ENCODE measurements around the gene OR10G7. TPM values are rescaled to one million over a fixed set of nuclear protein-coding genes. Genes with fewer than 3 reads are reported as not detected.
"Not testable (repeated sequence)": the region's sequence is repeated elsewhere in the genome, so short reads cannot be mapped to it uniquely, and the experiment has no call there.

Gene OR10G7
- total and polyA plus RNA-seq, 2 of the 13 experiments (the other 11 are each of a cell fraction or from before 2014, with no cell fraction given): not detected

- TF ChIP-seq DZIP1 (CRISPR knock-in tag; IDR thresholded peaks at IDR 0.05): no peak
- no peak for TF ChIP-seq ISX (CRISPR knock-in tag; conservative IDR thresholded peaks at IDR 0.05)
- no peak for TF ChIP-seq ZHX2 (IDR thresholded peaks at IDR 0.05; ENCODE audit: low read depth)
- TF ChIP-seq ZHX2 (CRISPR knock-in tag; IDR thresholded peaks at IDR 0.05; ENCODE audit: borderline replicate concordance): no peak
Measured at GRCh38 chr11:124026498-124026897, 14.6 kb downstream of the OR10G7 start, which contains the start of gene OR10G8 (continued).

- H3K4me1 ChIP-seq (ENCODE audit: insufficient read depth, low read length); H3K4me3 ChIP-seq (replicated peaks in 1 of 3; ENCODE audit: insufficient read depth in 1 of 3, low read depth in 2 of 3, low read length in 3 of 3); H3K36me3 ChIP-seq (replicated peaks in 1 of 2; ENCODE audit: control insufficient read depth in 1 of 2, insufficient read depth in 2 of 2, low read length in 2 of 2); H3K27ac ChIP-seq (ENCODE audit: extremely low read length, insufficient read depth, low read length); H4K20me1 ChIP-seq (ENCODE audit: insufficient read depth, low read length); DNase-seq (ENCODE audit: low spot score); intact Hi-C loops (cut with micrococcal nuclease; ENCODE audit: unreplicated experiment); H3K79me2 ChIP-seq (ENCODE audit: insufficient read depth, low read length); H3K27me3 ChIP-seq (ENCODE audit: control insufficient read depth in 1 of 2, insufficient read depth in 2 of 2, low read length in 2 of 2); H3K9me3 ChIP-seq (ENCODE audit: low read length); H3K9ac ChIP-seq (ENCODE audit: insufficient read depth, low read depth, low read length); CTCF ChIA-PET (ENCODE audit: low intra/inter-chr PET ratio, low total read pairs); BruUV-seq (replicated peaks); ATAC-seq; H3K4me2 ChIP-seq (ENCODE audit: low read depth, low read length); H2AFZ ChIP-seq (ENCODE audit: low read length); POLR2A ChIA-PET; FAIRE-seq; in situ Hi-C loops (cut with HindIII; ENCODE audit: extremely low pct_ligation_motif_present, low pct_unique_long_range_greater_than_20kb): not testable (repeated sequence)
- 25% methylated on average over 5 of the region's 9 CpGs for WGBS (ENCODE audit: low lambda C conversion rate)
Measured at GRCh38 chr11:124015837-124016236, 25.3 kb downstream of the OR10G7 start.
